K562 (cell line): ENCODE results near the gene LMNTD2. TPM values are rescaled to one million over a fixed set of nuclear protein-coding genes. Genes with fewer than 3 reads are reported as not detected.
A peak's percentile ranks its signal among the peaks of the same experiment; 100 is the strongest.

Experiments
- BCLAF1 ChIP-seq, 2 experiments: fragments of 450-650 bp in 1 of 2; IDR thresholded peaks; 2 replicates each; pipeline ENCODE4 v1.6.1; 2011 to 2017; ENCODE audit warnings: low read depth in 2 of 2, antibody characterized with exemption in 1 of 2, borderline replicate concordance in 1 of 2, low read length in 1 of 2, mild to moderate bottlenecking in 1 of 2, mixed read lengths in 1 of 2; ENCODE audit not compliant: control insufficient read depth in 1 of 2
- ERF ChIP-seq: fragments of 450-650 bp; formaldehyde crosslinking; IDR thresholded peaks from 2 replicates; pipeline ENCODE4 v1.4.0; 2020; ENCODE audit warnings: mild to moderate bottlenecking, mixed read lengths
- KAT7 ChIP-seq: sonication (generic); formaldehyde crosslinking; IDR thresholded peaks from 2 replicates; pipeline ENCODE4 v1.8.0; 2022; ENCODE audit warnings: missing genetic modification reagents, mild to moderate bottlenecking, borderline replicate concordance
- MITF ChIP-seq: IDR thresholded peaks from 2 replicates; pipeline ENCODE4 v1.6.1; 2014; ENCODE audit warnings: antibody characterized with exemption
- PURB ChIP-seq: sonication (generic); formaldehyde crosslinking; IDR thresholded peaks from 2 replicates; pipeline ENCODE4 v1.9.0; 2021; ENCODE audit warnings: low read depth, mild to moderate bottlenecking, missing genetic modification reagents
- SIN3B ChIP-seq: fragments of 450-650 bp; IDR thresholded peaks from 2 replicates; pipeline ENCODE4 v1.6.1; 2017; ENCODE audit warnings: low read depth, mild to moderate bottlenecking, moderate library complexity
- ZBTB40 ChIP-seq, 2 experiments: fragments of 450-650 bp in 1 of 2; sonication (generic) in 1 of 2; formaldehyde crosslinking in 1 of 2; IDR thresholded peaks; 2 replicates each; pipeline versions ENCODE4 v1.7.1 to v1.9.0; 2016 to 2022; ENCODE audit warnings: inconsistent platforms in 1 of 2, mild to moderate bottlenecking in 1 of 2, missing genetic modification reagents in 1 of 2
- ZFPM2 ChIP-seq: fragments of 250-450 bp; sonication (Bioruptor Pico); IDR thresholded peaks from 2 replicates; pipeline ENCODE4 v1.5.1; 2022; ENCODE audit warnings: mild to moderate bottlenecking
- ZNF398 ChIP-seq: fragments of 250-450 bp; sonication (Bioruptor Pico); IDR thresholded peaks from 2 replicates; pipeline ENCODE4 v1.8.0; 2021; ENCODE audit warnings: moderate library complexity, mild to moderate bottlenecking, inconsistent platforms
- ZNF764 ChIP-seq: fragments of 250-450 bp; sonication (Bioruptor Pico); IDR thresholded peaks from 2 replicates; pipeline ENCODE4 v1.4.0; 2020; ENCODE audit warnings: low read depth, mild to moderate bottlenecking, moderate library complexity
- polyA plus RNA-seq, 8 experiments: library from polyadenylated mRNA; depleted of rRNA in 4 of 8; stranded (reverse) in 5 of 8; unstranded in 3 of 8; fragments of >200 nt; fragmentation: Nextera tagmentation in 2 of 8; fragmentation: Illumina TruSeq in 1 of 8; extraction: Ambion mirVana in 2 of 8; extraction: Trizol in 1 of 8; gene quantifications; 2 replicates each; pipeline versions ENCODE4 v1.2.1 to v1.2.3, GENCODE V29; 2011 to 2014; ENCODE audit warnings: inconsistent platforms in 1 of 8, missing spikeins in 1 of 8
- total RNA-seq, 7 experiments: library from RNA; depleted of rRNA in 6 of 7; stranded (reverse); fragments of >200 nt in 6 of 7; fragmentation: Illumina TruSeq in 2 of 7; extraction: Trizol in 2 of 7; gene quantifications; 2 replicates each; pipeline versions ENCODE4 v1.2.1 to v1.2.3, GENCODE V29; 2011 to 2021; ENCODE audit warnings: low replicate concordance in 1 of 7

The LMNTD2 gene
- total and polyA plus RNA-seq, 9 of the 15 experiments (the other 6 are each of a cell fraction or from before 2014, with no cell fraction given): 0.48 to 4.2 (median 1.5) TPM; not detected in 3

GRCh38 chr11:569158-569885 is 8.8 kb upstream of the LMNTD2 start (continued):
- TF ChIP-seq PURB (CRISPR knock-in tag): no peak
- no peak for TF ChIP-seq BCLAF1 (IDR thresholded peaks at IDR 0.05; ENCODE audit: borderline replicate concordance in 1 of 2, control insufficient read depth in 1 of 2, low read depth in 2 of 2, low read length in 1 of 2)
- no peak for TF ChIP-seq SIN3B
- TF ChIP-seq KAT7 (CRISPR knock-in tag): 0 out of 2 replicates have a peak, but pooled peaks have one; percentile 27
- TF ChIP-seq ZNF764 (CRISPR knock-in tag): no peak
- no peak for TF ChIP-seq ZNF398 (CRISPR knock-in tag)
- no peak for TF ChIP-seq MITF
- no peak for TF ChIP-seq ZFPM2
- TF ChIP-seq ZBTB40 (IDR thresholded peaks at IDR 0.05): 0 out of 2 replicates have a peak, but pooled peaks have one; percentile 38
- no peak for TF ChIP-seq ZBTB40 (CRISPR knock-in tag; IDR thresholded peaks at IDR 0.05)
- no peak for TF ChIP-seq ERF (CRISPR knock-in tag)
